Testis (tissue), 2 donors: Measurements from ENCODE around the gene MTERF4.

ENCODE experiments used
- CTCF ChIP-seq, 3 experiments: fragments of 450-650 bp in 2 of 3; fragments of 200-600 bp in 1 of 3; sonication (generic) in 1 of 3; IDR thresholded peaks; one replicate each; pipeline ENCODE4 v1.5.1; 2016 to 2019; ENCODE audit warnings: antibody characterized with exemption in 3 of 3, mild to moderate bottlenecking in 2 of 3, moderate library complexity in 1 of 3
- POLR2A ChIP-seq: fragments of 450-650 bp; IDR thresholded peaks from one replicate; pipeline ENCODE4 v1.6.1; 2017; ENCODE audit warnings: antibody characterized with exemption, mild to moderate bottlenecking, moderate library complexity

- TF ChIP-seq CTCF (IDR thresholded peaks at IDR 0.05) (no peak), POLR2A (no peak)
Observed at GRCh38 chr2:241071677-241072111, 30.4 kb downstream of the MTERF4 start.
